GM19397 (cell line): ENCODE data around the gene ENHO.
"Not testable (repeated sequence)": the region's sequence is repeated elsewhere in the genome, so short reads cannot be mapped to it uniquely, and the experiment has no call there.

Experiments
- ATAC-seq: cut with Tn5 transposase; IDR thresholded peaks from one replicate; pipeline ENCODE4 v1.9.1; 2021; ENCODE audit warnings: mild to moderate bottlenecking, moderate library complexity; ENCODE audit not compliant: unreplicated experiment

Gene ENHO

GRCh38 chr9:34532041-34532440 lies 9.3 kb upstream of the ENHO start:
- ATAC-seq, result not testable (repeated sequence)

GRCh38 chr9:34526026-34526425 lies 3.2 kb upstream of the ENHO start:
- ATAC-seq, result no peak

GRCh38 chr9:34524349-34524748 lies 1.6 kb upstream of the ENHO start:
- no peak for ATAC-seq

- peak; percentile 10 for ATAC-seq
Measured at GRCh38 chr9:34522091-34522887, 501 bp downstream of the ENHO start.

- no peak for ATAC-seq
Measured at GRCh38 chr9:34521406-34522045, 1.3 kb downstream of the ENHO start.

GRCh38 chr9:34520505-34521385 lies 2.0 kb downstream of the ENHO start:
- ATAC-seq, result no peak

GRCh38 chr9:34520096-34520495 lies 2.7 kb downstream of the ENHO start:
- no peak for ATAC-seq

- ATAC-seq, result no peak
Measured at GRCh38 chr9:34519321-34520020, 3.3 kb downstream of the ENHO start.

- no peak for ATAC-seq
Measured at GRCh38 chr9:34518896-34519295, 3.9 kb downstream of the ENHO start.

- no peak for ATAC-seq
Measured at GRCh38 chr9:34518110-34518616, 4.6 kb downstream of the ENHO start.

GRCh38 chr9:34517185-34517584 lies 5.6 kb downstream of the ENHO start:
- ATAC-seq, result no peak

GRCh38 chr9:34515959-34516358 lies 6.8 kb downstream of the ENHO start:
- no peak for ATAC-seq

GRCh38 chr9:34514816-34515215 lies 8.0 kb downstream of the ENHO start:
- no peak for ATAC-seq

- no peak for ATAC-seq
Measured at GRCh38 chr9:34514401-34514800, 8.4 kb downstream of the ENHO start.

GRCh38 chr9:34513567-34514214 lies 9.1 kb downstream of the ENHO start:
- no peak for ATAC-seq

- ATAC-seq, result no peak
Measured at GRCh38 chr9:34512131-34513078, 10.4 kb downstream of the ENHO start.

- no peak for ATAC-seq
Measured at GRCh38 chr9:34510497-34511468, 12.0 kb downstream of the ENHO start.

- no peak for ATAC-seq
Measured at GRCh38 chr9:34508951-34509350, 13.8 kb downstream of the ENHO start.
